ENCODE results near the gene ZSCAN26. TPM values are rescaled to one million over a fixed set of nuclear protein-coding genes. Genes with fewer than 3 reads are reported as not detected.

ZSCAN26 gene
- total RNA-seq, 2 donors from 2014 or later = 7.3 to 14.9 TPM

- H3K9me3 ChIP-seq (ENCODE audit: control insufficient read depth, low read length, poor library complexity, severe bottlenecking) = no peaks in the 10 kb centered on the region
- H3K36me3 Mint-ChIP-seq (ENCODE audit: low read depth) = peaks cover 23% of the 10 kb centered on the region
- DNase-seq (no peak), ATAC-seq (no peak)
- H3K27ac Mint-ChIP-seq = no peak overlapping the region
- H3K4me3 Mint-ChIP-seq = no peak overlapping the region
- peaks cover 10% of the 10 kb centered on the region for H3K4me1 Mint-ChIP-seq
- no peaks in the 10 kb centered on the region for H3K27me3 Mint-ChIP-seq
These were observed 23.0 kb upstream of the ZSCAN26 start for GRCh38 chr6:28243946-28244345.

DNA sequence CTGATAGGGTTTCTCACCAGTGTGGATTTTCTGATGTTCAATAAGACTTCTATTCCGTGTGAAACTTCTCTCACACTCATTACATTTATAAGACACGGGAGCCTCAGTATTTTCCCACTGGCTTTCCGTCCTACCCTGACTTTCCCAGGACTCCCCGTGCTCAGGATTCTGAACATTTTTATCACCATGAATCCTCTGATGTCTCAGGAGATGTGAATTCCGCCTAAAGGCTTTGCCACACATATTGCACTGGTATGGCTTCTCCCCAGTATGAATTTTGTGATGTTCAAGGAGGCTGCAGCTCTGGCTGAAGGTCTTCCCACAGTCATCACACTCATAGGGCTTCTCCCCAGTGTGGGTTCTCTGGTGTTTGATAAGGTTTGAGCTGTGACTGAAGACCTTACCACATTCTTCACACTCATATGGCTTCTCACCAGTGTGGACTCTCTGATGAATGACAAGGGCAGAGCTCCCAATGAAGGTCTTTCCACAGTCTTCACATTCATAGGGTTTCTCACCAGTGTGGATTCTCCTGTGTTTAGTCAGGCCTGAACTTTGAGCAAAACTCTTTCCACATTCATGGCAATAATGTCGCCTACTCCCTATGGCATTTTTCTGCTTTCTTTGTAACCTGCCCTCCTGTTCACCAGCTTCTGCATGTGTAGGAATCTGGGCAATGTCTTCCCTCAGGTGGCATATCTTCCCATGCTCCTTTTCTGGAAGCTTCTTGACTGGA, 21.6 kb upstream of the ZSCAN26 start:
- no peak overlapping the region for H3K27ac Mint-ChIP-seq
- H3K27me3 Mint-ChIP-seq = no peaks in the 10 kb centered on the region
- no peak for DNase-seq
- H3K4me1 Mint-ChIP-seq = peaks cover 10% of the 10 kb centered on the region
- H3K36me3 Mint-ChIP-seq (ENCODE audit: low read depth) = peaks cover 23% of the 10 kb centered on the region
- no peak for ATAC-seq
- H3K9me3 ChIP-seq (ENCODE audit: control insufficient read depth, low read length, poor library complexity, severe bottlenecking) = no peaks in the 10 kb centered on the region
- no peak overlapping the region for H3K4me3 Mint-ChIP-seq

GRCh38 chr6:28248916-28249315, 18.0 kb upstream of the ZSCAN26 start:
- DNase-seq = no peak
- peaks cover 23% of the 10 kb centered on the region for H3K4me1 Mint-ChIP-seq
- peaks cover 21% of the 10 kb centered on the region for H3K36me3 Mint-ChIP-seq (ENCODE audit: low read depth)
- H3K4me3 Mint-ChIP-seq = no peak overlapping the region
- no peak for ATAC-seq
- no peaks in the 10 kb centered on the region for H3K27me3 Mint-ChIP-seq
- H3K27ac Mint-ChIP-seq = no peak overlapping the region
- no peaks in the 10 kb centered on the region for H3K9me3 ChIP-seq (ENCODE audit: control insufficient read depth, low read length, poor library complexity, severe bottlenecking)

GRCh38 chr6:28250747-28251146, 16.2 kb upstream of the ZSCAN26 start:
- no peak overlapping the region for H3K27ac Mint-ChIP-seq
- no peak for ATAC-seq

GRCh38 chr6:28251661-28252008, 15.3 kb upstream of the ZSCAN26 start:
- peak overlapping the region; percentile 95 for H3K27ac Mint-ChIP-seq

More at GRCh38 chr6:28250747-28251146, 16.2 kb upstream of the ZSCAN26 start:
- H3K36me3 Mint-ChIP-seq (ENCODE audit: low read depth) = peaks cover 11% of the 10 kb centered on the region
- DNase-seq = no peak
- peaks cover 23% of the 10 kb centered on the region for H3K4me1 Mint-ChIP-seq
- H3K4me3 Mint-ChIP-seq = peak overlapping the region; percentile 61
- H3K9me3 ChIP-seq (ENCODE audit: control insufficient read depth, low read length, poor library complexity, severe bottlenecking) = no peaks in the 10 kb centered on the region
- no peaks in the 10 kb centered on the region for H3K27me3 Mint-ChIP-seq

DNA sequence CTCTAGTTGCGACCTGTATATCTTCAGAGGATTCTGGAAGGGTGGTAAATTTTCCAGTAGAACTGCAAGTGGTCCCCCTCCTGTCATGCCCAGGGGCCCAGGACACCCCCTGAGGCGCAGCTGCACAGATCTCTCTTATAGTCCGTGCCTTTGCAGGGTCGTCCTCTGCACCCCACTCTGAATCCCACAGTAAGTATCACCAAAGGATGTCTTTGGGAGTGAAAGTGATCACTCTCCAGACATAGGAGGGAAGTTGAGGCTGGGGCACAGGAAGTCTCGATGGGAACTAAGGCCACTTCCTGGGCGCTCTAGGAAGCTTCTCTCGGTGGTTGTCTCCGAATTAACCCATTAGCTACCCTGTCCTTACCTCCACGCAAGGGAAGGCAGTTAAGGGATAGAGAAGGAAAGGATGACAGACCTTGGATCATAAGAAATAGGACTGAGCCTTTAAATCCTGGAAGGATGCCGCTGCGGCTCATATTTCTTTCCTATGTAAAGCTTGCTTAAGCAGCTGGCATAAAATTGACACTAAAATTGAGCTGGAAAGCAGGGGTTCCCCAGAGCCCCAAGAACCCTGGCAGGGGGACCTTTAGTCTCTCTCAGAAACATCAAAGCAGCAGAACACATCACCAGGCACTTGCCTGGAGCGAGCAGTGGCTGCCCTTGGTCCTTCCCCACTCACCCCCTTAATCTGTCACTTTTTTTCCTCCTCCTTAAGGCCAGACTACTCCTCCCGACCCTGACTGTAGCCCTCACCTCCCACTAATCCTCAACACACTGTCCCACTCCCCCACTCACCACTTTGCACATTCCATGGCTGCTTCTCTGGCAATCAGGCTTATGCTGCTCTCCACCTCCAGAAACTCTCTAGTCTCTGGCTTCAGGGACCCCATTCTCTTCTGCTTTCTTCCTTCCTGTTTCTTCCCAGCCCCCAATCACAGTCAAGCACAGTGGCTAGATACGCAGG, 14.7 kb upstream of the ZSCAN26 start, which contains the start of gene ZKSCAN4:
Gene ZKSCAN4 (minus strand): TSS at position 261 of the 967 bp plus-strand sequence. CDS start 289 bp downstream, outside the sequence.
- peaks cover 23% of the 10 kb centered on the region for H3K4me1 Mint-ChIP-seq
- H3K36me3 Mint-ChIP-seq (ENCODE audit: low read depth) = peaks cover 3% of the 10 kb centered on the region
- DNase-seq (peak; percentile 29 to 70 (median 45)), ATAC-seq (peak; percentile 96)
- no peaks in the 10 kb centered on the region for H3K9me3 ChIP-seq (ENCODE audit: control insufficient read depth, low read length, poor library complexity, severe bottlenecking)
- H3K4me3 Mint-ChIP-seq = peak within 1 kb of the TSS; percentile 99
- no peaks in the 10 kb centered on the region for H3K27me3 Mint-ChIP-seq
- peak within 1 kb of the TSS; percentile 95 for H3K27ac Mint-ChIP-seq

More at GRCh38 chr6:28251661-28252008, 15.3 kb upstream of the ZSCAN26 start:
- DNase-seq (peak; percentile 12 to 17 (median 12)), ATAC-seq (peak; percentile 75)
- Mint-ChIP-seq H3K36me3 (ENCODE audit: low read depth) (peaks cover 3% of the 10 kb centered on the region), H3K4me3 (peak overlapping the region; percentile 99), H3K4me1 (peaks cover 23% of the 10 kb centered on the region), H3K27me3 (no peaks in the 10 kb centered on the region)
- H3K9me3 ChIP-seq (ENCODE audit: control insufficient read depth, low read length, poor library complexity, severe bottlenecking) = no peaks in the 10 kb centered on the region

DNA sequence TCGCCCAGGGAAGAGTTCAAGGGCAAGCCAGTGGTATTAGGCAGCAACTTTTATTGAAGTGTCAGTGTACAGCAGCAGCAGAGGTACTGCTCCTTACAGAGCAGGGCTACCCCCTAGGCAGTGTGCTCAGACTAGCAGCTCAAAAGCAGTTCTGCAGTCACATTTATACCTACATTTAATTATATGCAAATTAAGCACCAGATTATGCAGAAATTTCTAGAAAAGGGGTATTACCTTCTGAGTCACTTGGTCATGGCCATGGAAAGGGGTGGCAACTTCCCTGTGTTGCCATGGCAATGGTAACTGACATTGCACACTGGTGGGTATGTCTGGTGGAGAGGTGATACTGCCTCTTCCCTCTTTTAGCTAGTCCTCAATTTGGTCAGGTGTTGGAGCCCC, 12.8 kb upstream of the ZSCAN26 start:
- Mint-ChIP-seq H3K4me3 (no peak overlapping the region), H3K27ac (no peak overlapping the region), H3K36me3 (ENCODE audit: low read depth) (no peaks in the 10 kb centered on the region), H3K4me1 (peaks cover 16% of the 10 kb centered on the region), H3K27me3 (peaks cover 10% of the 10 kb centered on the region)
- ATAC-seq = no peak
- H3K9me3 ChIP-seq (ENCODE audit: control insufficient read depth, low read length, poor library complexity, severe bottlenecking) = no peaks in the 10 kb centered on the region
- no peak for DNase-seq

DNA sequence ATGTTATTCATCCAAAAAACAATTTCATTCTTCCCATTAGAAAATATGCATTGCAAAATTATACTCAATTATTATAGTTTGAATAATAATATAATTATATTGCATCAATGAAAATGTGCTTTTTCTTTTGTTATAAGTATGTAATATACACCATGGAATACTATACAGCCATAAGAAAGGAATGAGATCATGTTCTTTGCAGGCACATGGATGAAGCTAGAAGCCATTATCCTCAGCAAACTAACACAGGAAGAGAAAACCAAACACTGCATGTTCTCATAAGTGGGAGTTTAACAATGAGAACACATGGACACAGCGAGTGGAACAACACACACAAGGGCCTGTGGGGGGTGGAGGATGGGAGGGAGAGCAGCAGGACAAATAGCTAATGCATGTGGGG, 9.9 kb upstream of the ZSCAN26 start:
- Mint-ChIP-seq H3K4me3 (no peak overlapping the region), H3K4me1 (peaks cover 5% of the 10 kb centered on the region), H3K27me3 (peaks cover 17% of the 10 kb centered on the region), H3K27ac (no peak overlapping the region), H3K36me3 (ENCODE audit: low read depth) (peaks cover 2% of the 10 kb centered on the region)
- no peaks in the 10 kb centered on the region for H3K9me3 ChIP-seq (ENCODE audit: control insufficient read depth, low read length, poor library complexity, severe bottlenecking)
- DNase-seq (no peak), ATAC-seq (no peak)

GRCh38 chr6:28258877-28259777, 7.8 kb upstream of the ZSCAN26 start, which contains the start of gene NKAPL:
Gene NKAPL (plus strand): TSS chr6:28259297. CDS start chr6:28259372, 75 bp downstream.
- peaks cover 2% of the 10 kb centered on the region for H3K36me3 Mint-ChIP-seq (ENCODE audit: low read depth)
- H3K4me3 Mint-ChIP-seq = peak within 1 kb of the TSS; percentile 4
- peaks cover 17% of the 10 kb centered on the region for H3K27me3 Mint-ChIP-seq
- no peak within 1 kb of the TSS for H3K27ac Mint-ChIP-seq
- no peaks in the 10 kb centered on the region for H3K9me3 ChIP-seq (ENCODE audit: control insufficient read depth, low read length, poor library complexity, severe bottlenecking)
- H3K4me1 Mint-ChIP-seq = no peaks in the 10 kb centered on the region
- ATAC-seq (peak; percentile 62), DNase-seq (peak in 1 of 3 donors; percentile 27)

- peaks cover 2% of the 10 kb centered on the region for H3K36me3 Mint-ChIP-seq (ENCODE audit: low read depth)
- no peaks in the 10 kb centered on the region for H3K9me3 ChIP-seq (ENCODE audit: control insufficient read depth, low read length, poor library complexity, severe bottlenecking)
- peaks cover 6% of the 10 kb centered on the region for H3K27me3 Mint-ChIP-seq
- H3K4me3 Mint-ChIP-seq = no peak overlapping the region
- no peak overlapping the region for H3K27ac Mint-ChIP-seq
- DNase-seq (no peak), ATAC-seq (no peak)
- H3K4me1 Mint-ChIP-seq = no peaks in the 10 kb centered on the region
These were observed 3.0 kb upstream of the ZSCAN26 start for GRCh38 chr6:28263922-28264321.

GRCh38 chr6:28264834-28265401, 2.0 kb upstream of the ZSCAN26 start:
- no peak overlapping the region for H3K4me3 Mint-ChIP-seq
- no peaks in the 10 kb centered on the region for H3K9me3 ChIP-seq (ENCODE audit: control insufficient read depth, low read length, poor library complexity, severe bottlenecking)
- ATAC-seq (no peak), DNase-seq (no peak)
- no peak overlapping the region for H3K27ac Mint-ChIP-seq
- peaks cover 2% of the 10 kb centered on the region for H3K4me1 Mint-ChIP-seq
- peaks cover 6% of the 10 kb centered on the region for H3K27me3 Mint-ChIP-seq
- H3K36me3 Mint-ChIP-seq (ENCODE audit: low read depth) = peaks cover 2% of the 10 kb centered on the region

DNA sequence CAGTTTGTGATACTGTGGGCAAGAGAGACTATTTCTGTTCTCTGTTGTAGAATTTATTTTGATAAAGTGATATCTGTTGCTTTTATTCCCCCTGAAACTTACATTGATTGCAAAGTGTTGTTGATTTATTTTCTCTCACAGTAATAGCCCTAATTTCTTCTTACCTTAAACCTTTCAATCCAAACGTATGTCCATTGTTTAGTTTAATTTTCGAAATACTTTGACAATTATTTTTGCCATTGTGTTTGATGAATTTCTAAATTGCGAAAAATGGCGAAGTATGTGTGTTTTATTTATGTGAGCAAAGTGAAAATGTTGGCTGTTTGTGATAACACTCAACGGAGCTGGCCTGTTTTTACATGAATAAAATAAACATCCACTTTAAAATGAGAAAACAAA, 381 bp upstream of the ZSCAN26 start:
- Mint-ChIP-seq H3K4me3 (no peak overlapping the region), H3K4me1 (peaks cover 11% of the 10 kb centered on the region), H3K27ac (no peak overlapping the region), H3K36me3 (ENCODE audit: low read depth) (no peaks in the 10 kb centered on the region), H3K27me3 (no peaks in the 10 kb centered on the region)
- DNase-seq (no peak), ATAC-seq (no peak)
- H3K9me3 ChIP-seq (ENCODE audit: control insufficient read depth, low read length, poor library complexity, severe bottlenecking) = no peaks in the 10 kb centered on the region

Data from T-helper 17 cell (primary cell).